OCI-M2 (cell line): ENCODE measurements around the gene FBXO21.

Source experiments
- DNase-seq: peaks from one replicate; lab custom pipeline; 2025; ENCODE audit not compliant: unreplicated experiment; lab: John Stamatoyannopoulos, UW

FBXO21 gene

GRCh38 chr12:117140397-117141096, 49.7 kb downstream of the FBXO21 start:
- DNase-seq = no peak

- DNase-seq = no peak
Measured at GRCh38 chr12:117139025-117139717, 51.1 kb downstream of the FBXO21 start.

- no peak for DNase-seq
Measured at GRCh38 chr12:117134721-117135120, 55.5 kb downstream of the FBXO21 start.

- no peak for DNase-seq
Measured at GRCh38 chr12:117134059-117134458, 56.2 kb downstream of the FBXO21 start.

GRCh38 chr12:117130801-117131200, 59.5 kb downstream of the FBXO21 start:
- DNase-seq = no peak

- no peak for DNase-seq
Measured at GRCh38 chr12:117129391-117129790, 60.9 kb downstream of the FBXO21 start.

- no peak for DNase-seq
Measured at GRCh38 chr12:117127933-117128823, 62.1 kb downstream of the FBXO21 start.

- no peak for DNase-seq
Measured at GRCh38 chr12:117126335-117126734, 63.9 kb downstream of the FBXO21 start.

GRCh38 chr12:117125767-117126166, 64.5 kb downstream of the FBXO21 start:
- no peak for DNase-seq

- no peak for DNase-seq
Measured at GRCh38 chr12:117125272-117125613, 65.0 kb downstream of the FBXO21 start.

- DNase-seq = no peak
Measured at GRCh38 chr12:117124421-117125271, 65.6 kb downstream of the FBXO21 start.

- DNase-seq = no peak
Measured at GRCh38 chr12:117121441-117121840, 68.8 kb downstream of the FBXO21 start.

- DNase-seq = no peak
Measured at GRCh38 chr12:117120787-117121186, 69.5 kb downstream of the FBXO21 start.

GRCh38 chr12:117119592-117120198, 70.6 kb downstream of the FBXO21 start:
- no peak for DNase-seq

GRCh38 chr12:117118838-117119591, 71.3 kb downstream of the FBXO21 start:
- DNase-seq = no peak

- DNase-seq = no peak
Measured at GRCh38 chr12:117114784-117115183, 75.5 kb downstream of the FBXO21 start.

- no peak for DNase-seq
Measured at GRCh38 chr12:117113231-117113630, 77.0 kb downstream of the FBXO21 start.

- no peak for DNase-seq
Measured at GRCh38 chr12:117111821-117112595, 78.3 kb downstream of the FBXO21 start.

- DNase-seq = no peak
Measured at GRCh38 chr12:117111386-117111785, 78.9 kb downstream of the FBXO21 start.
